Gastroesophageal sphincter (tissue), 4 donors: Measurements from ENCODE around the gene RGS12. TPM values are rescaled to one million over a fixed set of nuclear protein-coding genes. Genes with fewer than 3 reads are reported as not detected.
A peak's percentile ranks its signal among the peaks of the same experiment; 100 is the strongest.

Experiments
- ATAC-seq: fragments of 150-250 bp; one replicate; pipeline ENCODE4 v1.9.1; 2016; ENCODE audit warnings: mild to moderate bottlenecking, moderate library complexity
- H3K27ac ChIP-seq, 4 donors: fragments of 200-600 bp; sonication (generic) in 3 of 4; 1 replicate in 3 of 4; 2 replicates in 1 of 4; pipeline ENCODE4 v1.5.1; 2016 to 2019
- H3K27me3 ChIP-seq: fragments of 200-600 bp; sonication (generic); one replicate; pipeline ENCODE4 v1.5.1; 2019
- H3K36me3 ChIP-seq, 2 donors: fragments of 200-600 bp; sonication (generic); one replicate each; pipeline ENCODE4 v1.5.1; 2019; ENCODE audit warnings: control low read depth in 1 of 2
- H3K4me1 ChIP-seq, 3 donors: fragments of 200-600 bp; sonication (generic); 1 replicate in 2 of 3; 2 replicates in 1 of 3; pipeline ENCODE4 v1.5.1; 2016 to 2019; ENCODE audit warnings: control low read depth in 2 of 3
- H3K4me3 ChIP-seq, 2 donors: fragments of 200-600 bp; sonication (generic); one replicate each; pipeline ENCODE4 v1.5.1; 2019; ENCODE audit warnings: mild to moderate bottlenecking in 1 of 2, moderate library complexity in 1 of 2
- H3K9me3 ChIP-seq, 3 donors: fragments of 200-600 bp; sonication (generic); one replicate each; pipeline ENCODE4 v1.5.1; 2017 to 2019; ENCODE audit warnings: control low read depth in 2 of 3
- CTCF ChIP-seq, 4 experiments: fragments of 200-600 bp in 2 of 4; fragments of 450-650 bp in 2 of 4; sonication (generic) in 1 of 4; IDR thresholded peaks; one replicate each; pipeline ENCODE4 v1.5.1; 2017 to 2019; ENCODE audit warnings: antibody characterized with exemption in 4 of 4, mild to moderate bottlenecking in 2 of 4, moderate library complexity in 2 of 4
- EP300 ChIP-seq: sonication (generic); formaldehyde crosslinking; IDR thresholded peaks from one replicate; pipeline ENCODE4 v1.6.1; 2017; ENCODE audit warnings: antibody characterized with exemption, mild to moderate bottlenecking
- POLR2A ChIP-seq, 2 donors: fragments of 450-650 bp; IDR thresholded peaks; one replicate each; pipeline ENCODE4 v1.6.1; 2017; ENCODE audit warnings: antibody characterized with exemption in 2 of 2, mild to moderate bottlenecking in 2 of 2, moderate library complexity in 1 of 2
- POLR2AphosphoS5 ChIP-seq: sonication (generic); formaldehyde crosslinking; IDR thresholded peaks from one replicate; pipeline ENCODE4 v1.6.1; 2017; ENCODE audit warnings: antibody characterized with exemption
- whole genome bisulfite sequencing, 2 donors: methylation state at CpG; one replicate each; pipeline ENCODE4 v1.1.5; 2018; ENCODE audit warnings: low coverage in 1 of 2; 5-methylcytosine and 5-hydroxymethylcytosine counted together
- total RNA-seq, 4 donors: library from RNA; depleted of rRNA; stranded (reverse); fragments of >200 nt; gene quantifications; one replicate each; pipeline ENCODE4 v1.1.0, GENCODE V29; 2016

RGS12 gene
- total RNA-seq, 4 donors from 2014 or later, result 24.1 to 32.7 (median 29.1) TPM

- 75% methylated on average over 2 of the region's 22 CpGs; no CpG with 5 or more reads in 1 of the 2 donors for WGBS, 2 donors
- no peak overlapping the region for H3K27ac ChIP-seq
- TF ChIP-seq POLR2AphosphoS5 (no peak), POLR2A (IDR thresholded peaks at IDR 0.05) (no peak), CTCF (IDR thresholded peaks at IDR 0.05) (no peak), EP300 (no peak)
- no peaks in the 10 kb centered on the region for H3K27me3 ChIP-seq
- H3K36me3 ChIP-seq, result peaks cover 0 to 51% of the 10 kb centered on the region in 2 donors
- no peaks in the 10 kb centered on the region for H3K9me3 ChIP-seq
- no peak for ATAC-seq
- no peak overlapping the region for H3K4me3 ChIP-seq
- peaks cover 0 to 27% (median 0%) of the 10 kb centered on the region in 3 donors for H3K4me1 ChIP-seq
Measured at GRCh38 chr4:3317656-3318211, 24.9 kb downstream of the RGS12 start.

- H3K36me3 ChIP-seq, result peaks cover 0 to 52% of the 10 kb centered on the region in 2 donors
- H3K27ac ChIP-seq, result no peak overlapping the region
- H3K9me3 ChIP-seq, result no peaks in the 10 kb centered on the region
- no peak overlapping the region for H3K4me3 ChIP-seq
- H3K4me1 ChIP-seq, result peaks cover 0 to 27% (median 0%) of the 10 kb centered on the region in 3 donors
- no peak for TF ChIP-seq POLR2AphosphoS5
- no peak for TF ChIP-seq CTCF (IDR thresholded peaks at IDR 0.05)
- TF ChIP-seq POLR2A (IDR thresholded peaks at IDR 0.05), result no peak
- TF ChIP-seq EP300, result no peak
- H3K27me3 ChIP-seq, result no peaks in the 10 kb centered on the region
- no peak for ATAC-seq
- WGBS, 2 donors, result 75 to 77% methylated on average over 2 to 6 of the region's 10 CpGs
Measured at GRCh38 chr4:3318561-3319021, 25.8 kb downstream of the RGS12 start.

GRCh38 chr4:3320361-3321023, 27.7 kb downstream of the RGS12 start:
- 66 to 92% methylated on average over 2 to 10 of the region's 21 CpGs for WGBS, 2 donors
- ATAC-seq, result no peak
- Histone ChIP-seq H3K4me3 (no peak overlapping the region), H3K36me3 (peaks cover 0 to 44% of the 10 kb centered on the region in 2 donors), H3K27me3 (no peaks in the 10 kb centered on the region), H3K27ac (no peak overlapping the region), H3K9me3 (no peaks in the 10 kb centered on the region), H3K4me1 (peaks cover 0 to 27% (median 0%) of the 10 kb centered on the region in 3 donors)
- TF ChIP-seq CTCF (IDR thresholded peaks at IDR 0.05) (no peak), POLR2AphosphoS5 (no peak), POLR2A (IDR thresholded peaks at IDR 0.05) (no peak), EP300 (no peak)

- Histone ChIP-seq H3K27me3 (no peaks in the 10 kb centered on the region), H3K9me3 (no peaks in the 10 kb centered on the region), H3K4me1 (peaks cover 0 to 27% (median 0%) of the 10 kb centered on the region in 3 donors), H3K36me3 (peaks cover 0 to 36% of the 10 kb centered on the region in 2 donors), H3K4me3 (no peak overlapping the region), H3K27ac (no peak overlapping the region)
- 46 to 80% methylated on average over 1 to 3 of the region's 14 CpGs for WGBS, 2 donors
- TF ChIP-seq POLR2A (IDR thresholded peaks at IDR 0.05) (no peak), CTCF (IDR thresholded peaks at IDR 0.05) (no peak), EP300 (no peak), POLR2AphosphoS5 (no peak)
- ATAC-seq, result peak; percentile 70
Measured at GRCh38 chr4:3321295-3321889, 28.6 kb downstream of the RGS12 start.
